ENCODE results near the gene ZNF148.

DNA sequence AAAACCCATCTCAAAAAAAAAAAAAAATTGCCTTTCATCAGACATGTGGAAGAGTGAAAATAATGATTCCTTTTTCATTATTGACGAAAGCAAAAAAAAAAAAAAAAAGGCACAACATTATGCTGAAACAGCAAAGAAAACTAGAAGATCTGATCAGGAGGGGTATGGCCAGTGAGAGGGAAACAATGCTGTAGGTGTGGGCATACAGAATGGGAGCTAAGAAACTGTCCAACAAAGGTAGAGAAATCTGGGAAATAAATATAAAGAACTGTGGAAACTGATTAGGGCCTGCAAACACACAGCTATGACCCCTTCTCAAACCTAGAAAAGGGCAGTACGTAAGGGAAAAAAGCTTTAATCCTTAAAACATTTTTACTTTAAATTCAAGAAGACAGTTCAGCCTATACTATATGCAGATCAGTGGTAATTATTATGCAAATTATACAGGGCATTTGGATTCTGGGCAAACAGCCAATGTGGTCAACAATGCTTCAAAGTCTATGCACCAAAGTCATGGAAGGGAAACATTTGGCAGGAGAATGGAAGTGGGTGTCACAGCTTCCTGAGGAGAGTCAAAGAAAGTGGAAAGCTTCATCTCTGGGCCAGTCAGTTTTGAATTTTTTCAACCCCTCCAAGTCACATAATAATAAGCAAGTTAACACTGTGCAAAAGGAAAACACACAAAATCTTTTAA lies 94.3 kb downstream of the ZNF148 start:
- no peak for TF ChIP-seq POLR2A (IDR thresholded peaks at IDR 0.05; ENCODE audit: low read length)
- no peak for TF ChIP-seq GATA1 (IDR thresholded peaks at IDR 0.05; ENCODE audit: low read depth, low read length)

All from erythroblast (primary cell).